Colon (tissue), 2 donors: ENCODE data around the gene DICER1.

ENCODE experiments used
- FAIRE-seq: peaks from 2 replicates; lab custom pipeline; 2012; peaks lifted over from hg19 to GRCh38; lab: Jason Lieb, UNC
- donor health status: control.
- donor health status: control.

DICER1 gene

GRCh38 chr14:95037273-95037672, 120.1 kb downstream of the DICER1 start:
- no peak for FAIRE-seq
